ENCODE data around the gene USP9X. TPM values are rescaled to one million over a fixed set of nuclear protein-coding genes. Genes with fewer than 3 reads are reported as not detected.

USP9X gene
- total RNA-seq, 1 experiment from 2014 or later = 163 TPM

GRCh38 chrX:41084044-41084892 lies 977 bp upstream of the USP9X start:
- ChIA-PET CTCF (interaction anchor here (1.0 to 1.3 kb wide), 2 partner anchors 31 to 58 kb away, joined by 3 to 6 read pairs; no protein-coding TSS in a partner anchor), POLR2A (interaction anchor here (0.9 to 3.4 kb wide), 6 partner anchors 31 to 239 kb away, joined by 3 to 20 read pairs (median 8); no protein-coding TSS in a partner anchor)
- Mint-ChIP-seq H3K36me3 (peaks cover 25% of the 10 kb centered on the region), H3K27me3 (ENCODE audit: low read depth) (no peaks in the 10 kb centered on the region), H3K27ac (peak overlapping the region; percentile 99), H3K4me1 (peaks cover 34% of the 10 kb centered on the region), H3K4me3 (peak overlapping the region; percentile 81), H3K9me3 (no peaks in the 10 kb centered on the region)
- DNase-seq (ENCODE audit: low spot score) (peak; percentile 94), ATAC-seq (peak; percentile 68)
- TF ChIP-seq SOX15 (CRISPR knock-in tag; IDR thresholded peaks at IDR 0.05) (no peak), E2F5 (CRISPR knock-in tag; IDR thresholded peaks at IDR 0.05) (peak; percentile 65; the same call in 1 of the 2 replicates), ZNF423 (CRISPR knock-in tag; IDR thresholded peaks at IDR 0.05) (peak; percentile 90), NR2C2 (CRISPR knock-in tag; IDR thresholded peaks at IDR 0.05) (no peak), E2F4 (CRISPR knock-in tag; IDR thresholded peaks at IDR 0.05; ENCODE audit: borderline replicate concordance, low read depth) (no peak), GABPB1 (CRISPR knock-in tag; IDR thresholded peaks at IDR 0.05) (peak; percentile 65), PRDM15 (CRISPR knock-in tag; IDR thresholded peaks at IDR 0.05) (no peak), TEAD1 (CRISPR knock-in tag; IDR thresholded peaks at IDR 0.05) (peak; percentile 86), USF1 (CRISPR knock-in tag; IDR thresholded peaks at IDR 0.05) (peak; percentile 97), TP53 (CRISPR knock-in tag; IDR thresholded peaks at IDR 0.05) (peak; percentile 80), ZNF138 (CRISPR knock-in tag; conservative IDR thresholded peaks at IDR 0.05) (0 out of 2 replicates have a peak, but pooled peaks have one; percentile 19), ZNF281 (CRISPR knock-in tag; IDR thresholded peaks at IDR 0.05) (peak; percentile 83; the same call in 1 of the 2 replicates), ETV6 (CRISPR knock-in tag; IDR thresholded peaks at IDR 0.05) (peak; percentile 66; the same call in 1 of the 2 replicates), MLX (CRISPR knock-in tag; IDR thresholded peaks at IDR 0.05) (no peak), IRF2 (CRISPR knock-in tag; IDR thresholded peaks at IDR 0.05; ENCODE audit: borderline replicate concordance, low read depth) (no peak), SMAD4 (CRISPR knock-in tag; IDR thresholded peaks at IDR 0.05) (no peak), USF2 (CRISPR knock-in tag; IDR thresholded peaks at IDR 0.05) (peak; percentile 99), CBFB (CRISPR knock-in tag; IDR thresholded peaks at IDR 0.05; ENCODE audit: low read depth) (peak; percentile 41; the same call in 1 of the 2 replicates), ZBTB21 (CRISPR knock-in tag; IDR thresholded peaks at IDR 0.05; ENCODE audit: borderline replicate concordance) (peak; percentile 79; the same call in 1 of the 2 replicates), CREM (CRISPR knock-in tag; IDR thresholded peaks at IDR 0.05) (peak; percentile 92), KAT7 (CRISPR knock-in tag; IDR thresholded peaks at IDR 0.05; ENCODE audit: borderline replicate concordance) (no peak), ZNF232 (CRISPR knock-in tag; IDR thresholded peaks at IDR 0.05) (peak; percentile 67; the same call in 1 of the 2 replicates), CREB1 (CRISPR knock-in tag; IDR thresholded peaks at IDR 0.05) (peak; percentile 75), FOXP1 (CRISPR knock-in tag; IDR thresholded peaks at IDR 0.05; ENCODE audit: borderline replicate concordance) (peak; percentile 61)
